ENCODE data around the gene GGCT.

DNA sequence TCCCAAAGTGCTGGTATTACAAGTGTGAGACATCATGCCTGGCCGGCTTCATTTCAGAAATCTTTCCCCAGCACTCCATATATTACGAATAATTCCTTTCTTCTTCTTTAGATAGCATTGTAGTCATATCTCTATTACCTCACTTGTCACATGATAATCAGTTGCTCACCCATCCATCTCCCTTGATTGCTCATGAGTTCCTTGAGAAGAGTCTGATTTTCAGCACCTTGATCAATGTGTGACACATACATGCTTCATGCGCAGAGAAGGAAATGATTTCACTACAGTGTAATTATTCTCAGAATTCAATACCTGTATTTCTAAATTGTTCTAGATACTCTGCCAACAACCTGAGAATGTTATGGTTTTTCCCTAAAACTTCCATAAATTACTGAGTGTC lies 26.7 kb upstream of the GGCT start:
- TF ChIP-seq, protein P1, sequence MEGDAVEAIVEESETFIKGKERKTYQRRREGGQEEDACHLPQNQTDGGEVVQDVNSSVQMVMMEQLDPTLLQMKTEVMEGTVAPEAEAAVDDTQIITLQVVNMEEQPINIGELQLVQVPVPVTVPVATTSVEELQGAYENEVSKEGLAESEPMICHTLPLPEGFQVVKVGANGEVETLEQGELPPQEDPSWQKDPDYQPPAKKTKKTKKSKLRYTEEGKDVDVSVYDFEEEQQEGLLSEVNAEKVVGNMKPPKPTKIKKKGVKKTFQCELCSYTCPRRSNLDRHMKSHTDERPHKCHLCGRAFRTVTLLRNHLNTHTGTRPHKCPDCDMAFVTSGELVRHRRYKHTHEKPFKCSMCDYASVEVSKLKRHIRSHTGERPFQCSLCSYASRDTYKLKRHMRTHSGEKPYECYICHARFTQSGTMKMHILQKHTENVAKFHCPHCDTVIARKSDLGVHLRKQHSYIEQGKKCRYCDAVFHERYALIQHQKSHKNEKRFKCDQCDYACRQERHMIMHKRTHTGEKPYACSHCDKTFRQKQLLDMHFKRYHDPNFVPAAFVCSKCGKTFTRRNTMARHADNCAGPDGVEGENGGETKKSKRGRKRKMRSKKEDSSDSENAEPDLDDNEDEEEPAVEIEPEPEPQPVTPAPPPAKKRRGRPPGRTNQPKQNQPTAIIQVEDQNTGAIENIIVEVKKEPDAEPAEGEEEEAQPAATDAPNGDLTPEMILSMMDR (IDR thresholded peaks at IDR 0.05 in 8 of 11, conservative IDR thresholded peaks at IDR 0.05 in 3 of 11), result no peak
- TF ChIP-seq POLR2A (IDR thresholded peaks at IDR 0.05), result no peak

Measured in spleen (tissue), 7 donors.